ENCODE results near the gene BCHE. TPM values are rescaled to one million over a fixed set of nuclear protein-coding genes. Genes with fewer than 3 reads are reported as not detected.
A peak's percentile ranks its signal among the peaks of the same experiment; 100 is the strongest.

BCHE gene
- total and polyA plus RNA-seq, 2 of the 13 experiments (the other 11 are each of a cell fraction or from before 2014, with no cell fraction given) = not detected

DNA sequence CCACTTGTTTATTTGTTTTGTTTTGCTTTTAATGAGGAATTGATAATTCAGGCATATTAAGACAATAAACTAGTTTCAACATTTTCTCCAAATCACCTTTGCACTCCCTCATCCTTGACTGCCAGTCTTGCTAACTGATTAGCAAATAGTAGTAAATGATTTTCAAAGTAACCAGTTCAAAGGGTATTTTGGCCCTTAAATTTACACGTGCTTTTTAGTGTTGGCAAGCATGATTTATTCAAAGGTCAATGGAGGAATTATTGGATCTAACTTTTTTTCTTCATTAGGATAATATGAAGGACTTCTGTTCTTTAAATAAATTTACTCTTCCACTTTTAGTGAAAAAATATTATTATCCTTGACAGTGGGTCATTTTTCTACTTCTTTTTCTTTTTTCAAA, 53.8 kb downstream of the BCHE start (continued):
- TF ChIP-seq HNF4A (CRISPR knock-in tag; IDR thresholded peaks at IDR 0.05) = peak; percentile 90
- peak; percentile 81; the same call in 1 of the 2 replicates for TF ChIP-seq NCOR1 (IDR thresholded peaks at IDR 0.05; ENCODE audit: borderline replicate concordance, low read length)
- peak; percentile 59 for TF ChIP-seq FOXA3 (CRISPR knock-in tag; IDR thresholded peaks at IDR 0.05)
- TF ChIP-seq ZNF788 (CRISPR knock-in tag; IDR thresholded peaks at IDR 0.05; ENCODE audit: borderline replicate concordance) = no peak
- peak; percentile 41; the same call in 1 of the 2 replicates for TF ChIP-seq MBD4 (IDR thresholded peaks at IDR 0.05; ENCODE audit: borderline replicate concordance, low read length)
- peak; percentile 89 for TF ChIP-seq MIXL1 (CRISPR knock-in tag; IDR thresholded peaks at IDR 0.05)
- TF ChIP-seq RARA (CRISPR knock-in tag; IDR thresholded peaks at IDR 0.05) = peak; percentile 30; the same call in 1 of the 2 replicates
- TF ChIP-seq TOE1 (CRISPR knock-in tag; IDR thresholded peaks at IDR 0.05) = 0 out of 2 replicates have a peak, but pooled peaks have one; percentile 64
- peak; percentile 63; the same call in 1 of the 2 replicates for TF ChIP-seq PPARG (CRISPR knock-in tag; conservative IDR thresholded peaks at IDR 0.05)
- TF ChIP-seq SOX6 (IDR thresholded peaks at IDR 0.05) = no peak
- peak; percentile 51; the same call in 1 of the 2 replicates for TF ChIP-seq SOX6 (CRISPR knock-in tag; IDR thresholded peaks at IDR 0.05)
- peak; percentile 43; the same call in 1 of the 2 replicates for TF ChIP-seq NR2F6 (IDR thresholded peaks at IDR 0.05)
- peak; percentile 61; the same call in 1 of the 2 replicates for TF ChIP-seq NR2F6 (CRISPR knock-in tag; IDR thresholded peaks at IDR 0.05)
- 0 out of 2 replicates have a peak, but pooled peaks have one; percentile 33 for TF ChIP-seq TFE3 (CRISPR knock-in tag; IDR thresholded peaks at IDR 0.05)
- TF ChIP-seq HDAC1 (CRISPR knock-in tag; IDR thresholded peaks at IDR 0.05) = 0 out of 2 replicates have a peak, but pooled peaks have one; percentile 29
- TF ChIP-seq, protein P1, sequence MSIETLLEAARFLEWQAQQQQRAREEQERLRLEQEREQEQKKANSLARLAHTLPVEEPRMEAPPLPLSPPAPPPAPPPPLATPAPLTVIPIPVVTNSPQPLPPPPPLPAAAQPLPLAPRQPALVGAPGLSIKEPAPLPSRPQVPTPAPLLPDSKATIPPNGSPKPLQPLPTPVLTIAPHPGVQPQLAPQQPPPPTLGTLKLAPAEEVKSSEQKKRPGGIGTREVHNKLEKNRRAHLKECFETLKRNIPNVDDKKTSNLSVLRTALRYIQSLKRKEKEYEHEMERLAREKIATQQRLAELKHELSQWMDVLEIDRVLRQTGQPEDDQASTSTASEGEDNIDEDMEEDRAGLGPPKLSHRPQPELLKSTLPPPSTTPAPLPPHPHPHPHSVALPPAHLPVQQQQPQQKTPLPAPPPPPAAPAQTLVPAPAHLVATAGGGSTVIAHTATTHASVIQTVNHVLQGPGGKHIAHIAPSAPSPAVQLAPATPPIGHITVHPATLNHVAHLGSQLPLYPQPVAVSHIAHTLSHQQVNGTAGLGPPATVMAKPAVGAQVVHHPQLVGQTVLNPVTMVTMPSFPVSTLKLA (IDR thresholded peaks at IDR 0.05) = peak; percentile 48
- TF ChIP-seq RELA (CRISPR knock-in tag; IDR thresholded peaks at IDR 0.05) = no peak
- TF ChIP-seq YEATS4 (CRISPR knock-in tag; IDR thresholded peaks at IDR 0.05; ENCODE audit: borderline replicate concordance) = peak; percentile 63; the same call in 1 of the 2 replicates
- TF ChIP-seq RFX1 (IDR thresholded peaks at IDR 0.05) = no peak
- TF ChIP-seq PRDM15 (CRISPR knock-in tag; IDR thresholded peaks at IDR 0.05) = no peak
- TF ChIP-seq, protein P2, sequence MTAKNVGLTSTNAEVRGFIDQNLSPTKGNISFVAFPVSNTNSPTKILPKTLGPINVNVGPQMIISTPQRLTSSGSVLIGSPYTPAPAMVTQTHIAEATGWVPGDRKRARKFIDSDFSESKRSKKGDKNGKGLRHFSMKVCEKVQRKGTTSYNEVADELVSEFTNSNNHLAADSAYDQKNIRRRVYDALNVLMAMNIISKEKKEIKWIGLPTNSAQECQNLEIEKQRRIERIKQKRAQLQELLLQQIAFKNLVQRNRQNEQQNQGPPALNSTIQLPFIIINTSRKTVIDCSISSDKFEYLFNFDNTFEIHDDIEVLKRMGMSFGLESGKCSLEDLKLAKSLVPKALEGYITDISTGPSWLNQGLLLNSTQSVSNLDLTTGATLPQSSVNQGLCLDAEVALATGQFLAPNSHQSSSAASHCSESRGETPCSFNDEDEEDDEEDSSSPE (CRISPR knock-in tag; IDR thresholded peaks at IDR 0.05) = 0 out of 2 replicates have a peak, but pooled peaks have one; percentile 22
- peak; percentile 40; the same call in 1 of the 2 replicates for TF ChIP-seq SAP130 (CRISPR knock-in tag; IDR thresholded peaks at IDR 0.05; ENCODE audit: low read depth)
- TF ChIP-seq NKX3-1 (CRISPR knock-in tag; IDR thresholded peaks at IDR 0.05) = peak; percentile 61; the same call in 1 of the 2 replicates
- no peak for TF ChIP-seq SOX13 (IDR thresholded peaks at IDR 0.05)
- peak in 1 of 2 experiments; percentile 59; a peak in 1 of 4 replicates for TF ChIP-seq SOX13 (CRISPR knock-in tag; conservative IDR thresholded peaks at IDR 0.05 in 1 of 2, IDR thresholded peaks at IDR 0.05 in 1 of 2)
- no peak for TF ChIP-seq HOXA7 (CRISPR knock-in tag; IDR thresholded peaks at IDR 0.05)
- TF ChIP-seq MAFG (CRISPR knock-in tag; IDR thresholded peaks at IDR 0.05) = no peak
